GM19455 (cell line): ENCODE measurements around the gene KRT76.

Source experiments
- ATAC-seq: cut with Tn5 transposase; IDR thresholded peaks from one replicate; pipeline ENCODE4 v1.9.1; 2021; ENCODE audit not compliant: unreplicated experiment

The KRT76 gene

GRCh38 chr12:52735816-52736632 is 41.1 kb downstream of the KRT76 start:
- ATAC-seq: no peak

- no peak for ATAC-seq
Observed at GRCh38 chr12:52735106-52735505, 42.0 kb downstream of the KRT76 start.

GRCh38 chr12:52730793-52731192 is 46.4 kb downstream of the KRT76 start:
- ATAC-seq: no peak

- no peak for ATAC-seq
Observed at GRCh38 chr12:52730383-52730782, 46.8 kb downstream of the KRT76 start.

GRCh38 chr12:52729147-52729546 is 48.0 kb downstream of the KRT76 start:
- no peak for ATAC-seq

GRCh38 chr12:52728374-52728773 is 48.8 kb downstream of the KRT76 start:
- no peak for ATAC-seq

GRCh38 chr12:52727037-52727436 is 50.1 kb downstream of the KRT76 start:
- ATAC-seq: no peak

GRCh38 chr12:52726451-52726850 is 50.7 kb downstream of the KRT76 start:
- ATAC-seq: no peak

- no peak for ATAC-seq
Observed at GRCh38 chr12:52724384-52724783, 52.8 kb downstream of the KRT76 start.

- ATAC-seq: no peak
Observed at GRCh38 chr12:52722680-52723079, 54.5 kb downstream of the KRT76 start.

GRCh38 chr12:52721838-52722470 is 55.2 kb downstream of the KRT76 start:
- ATAC-seq: no peak

GRCh38 chr12:52720365-52720886 is 56.7 kb downstream of the KRT76 start:
- no peak for ATAC-seq
